Activated CD8-positive, alpha-beta T cell treated with anti-CD3 and anti-CD28 coated beads for 36 hours (primary cell): Measurements from ENCODE around the gene NBEA. TPM values are rescaled to one million over a fixed set of nuclear protein-coding genes. Genes with fewer than 3 reads are reported as not detected.
"Not testable (repeated sequence)": the region's sequence is repeated elsewhere in the genome, so short reads cannot be mapped to it uniquely, and the experiment has no call there.

Experiments used
- ATAC-seq: fragments of 200-7000 bp; cut with Tn5 transposase; one replicate; pipeline ENCODE4 v1.10.0; 2021; ENCODE audit warnings: mild to moderate bottlenecking, moderate library complexity
- CTCF ChIA-PET: fragments of 350-600 bp; sonication (Branson Sonifier 250); formaldehyde crosslinking; loops from one replicate; lab custom pipeline; 2021; ENCODE audit warnings: antibody characterized with exemption; lab: Charles Lee
- POLR2A ChIA-PET: fragments of 350-600 bp; sonication (Branson Sonifier 250); formaldehyde crosslinking; loops from one replicate; lab custom pipeline; 2021; ENCODE audit warnings: antibody characterized with exemption; lab: Charles Lee
- DNase-seq: peaks from one replicate; pipeline ENCODE4 v3.0.0-alpha.2; 2020
- H3K27ac Mint-ChIP-seq: one replicate; pipeline ENCODE4 v1.8.0; 2021; ENCODE audit warnings: mild to moderate bottlenecking, mixed read lengths
- H3K27me3 Mint-ChIP-seq: one replicate; pipeline ENCODE4 v1.8.0; 2021; ENCODE audit warnings: mixed read lengths
- H3K36me3 Mint-ChIP-seq: one replicate; pipeline ENCODE4 v1.8.0; 2021; ENCODE audit warnings: low read depth, mixed read lengths
- H3K4me1 Mint-ChIP-seq: one replicate; pipeline ENCODE4 v1.8.0; 2021; ENCODE audit warnings: low read depth, mixed read lengths
- H3K4me3 Mint-ChIP-seq: one replicate; pipeline ENCODE4 v1.8.0; 2021; ENCODE audit warnings: mild to moderate bottlenecking, moderate library complexity, mixed read lengths
- H3K9me3 Mint-ChIP-seq: one replicate; pipeline ENCODE4 v1.8.0; 2021; ENCODE audit warnings: mixed read lengths
- intact Hi-C: fragments of 100-400 bp; cut with micrococcal nuclease; formaldehyde crosslinking; loops from one replicate; pipeline ENCODE4 v1.10.0; 2022
- total RNA-seq, 2 experiments: library from RNA; stranded (reverse); gene quantifications; one replicate each; pipeline ENCODE4 v1.2.3, GENCODE V29; 2021
- TF ChIP-seq, protein P1 (sequence below): fragments of 200-600 bp; IDR thresholded peaks from one replicate; pipeline ENCODE4 v1.8.0; 2022; ENCODE audit warnings: antibody characterized with exemption, mild to moderate bottlenecking

Gene NBEA
- total RNA-seq, 2 experiments from 2014 or later: 0.38 to 0.60 TPM

DNA sequence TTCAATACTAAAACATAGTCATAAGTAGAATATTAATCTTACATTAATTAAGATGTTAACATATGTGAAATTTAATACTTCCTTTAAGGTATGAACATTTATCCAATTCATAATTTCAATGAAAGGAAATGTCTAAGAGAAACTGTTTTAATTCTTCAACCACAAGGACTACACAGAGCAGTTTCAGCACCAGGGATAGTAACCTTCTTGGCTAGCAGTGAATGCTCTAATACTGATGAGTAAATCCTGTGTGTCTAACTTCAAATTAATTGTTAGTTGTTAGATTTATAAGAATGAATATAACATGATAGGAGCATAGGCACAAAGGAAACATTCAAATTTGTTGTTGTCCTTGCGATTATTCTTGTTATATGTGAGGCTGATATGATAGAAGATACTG, 15.6 kb upstream of the NBEA start:
- TF ChIP-seq, protein P1, sequence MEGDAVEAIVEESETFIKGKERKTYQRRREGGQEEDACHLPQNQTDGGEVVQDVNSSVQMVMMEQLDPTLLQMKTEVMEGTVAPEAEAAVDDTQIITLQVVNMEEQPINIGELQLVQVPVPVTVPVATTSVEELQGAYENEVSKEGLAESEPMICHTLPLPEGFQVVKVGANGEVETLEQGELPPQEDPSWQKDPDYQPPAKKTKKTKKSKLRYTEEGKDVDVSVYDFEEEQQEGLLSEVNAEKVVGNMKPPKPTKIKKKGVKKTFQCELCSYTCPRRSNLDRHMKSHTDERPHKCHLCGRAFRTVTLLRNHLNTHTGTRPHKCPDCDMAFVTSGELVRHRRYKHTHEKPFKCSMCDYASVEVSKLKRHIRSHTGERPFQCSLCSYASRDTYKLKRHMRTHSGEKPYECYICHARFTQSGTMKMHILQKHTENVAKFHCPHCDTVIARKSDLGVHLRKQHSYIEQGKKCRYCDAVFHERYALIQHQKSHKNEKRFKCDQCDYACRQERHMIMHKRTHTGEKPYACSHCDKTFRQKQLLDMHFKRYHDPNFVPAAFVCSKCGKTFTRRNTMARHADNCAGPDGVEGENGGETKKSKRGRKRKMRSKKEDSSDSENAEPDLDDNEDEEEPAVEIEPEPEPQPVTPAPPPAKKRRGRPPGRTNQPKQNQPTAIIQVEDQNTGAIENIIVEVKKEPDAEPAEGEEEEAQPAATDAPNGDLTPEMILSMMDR: no peak
- Mint-ChIP-seq H3K9me3 (no peaks in the 10 kb centered on the region), H3K36me3 (no peaks in the 10 kb centered on the region), H3K4me1 (no peaks in the 10 kb centered on the region), H3K27ac (no peak overlapping the region), H3K27me3 (peaks cover 18% of the 10 kb centered on the region), H3K4me3 (no peak overlapping the region)
- ChIA-PET CTCF (no interaction called here), POLR2A (no interaction called here)
- ATAC-seq (no peak), DNase-seq (no peak)
- intact Hi-C loops: no loop called here

DNA sequence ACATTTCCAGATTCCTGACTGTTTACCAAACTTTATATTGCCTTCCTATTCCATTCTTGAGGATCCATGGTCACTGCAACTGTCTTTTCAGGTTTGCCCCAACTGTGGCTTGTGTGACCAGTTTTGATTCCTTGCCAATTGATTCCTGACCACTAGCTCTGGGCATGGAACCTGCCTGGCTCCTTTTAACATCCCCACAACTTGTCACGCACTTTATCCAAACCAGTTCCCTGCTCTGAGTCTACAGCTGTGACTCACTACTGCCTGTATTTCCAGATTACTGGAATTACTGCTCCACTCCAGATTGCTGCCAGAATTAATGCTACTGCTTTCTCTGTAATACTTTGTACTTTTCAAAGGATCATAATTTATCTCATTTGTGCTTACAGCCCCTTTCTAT, 13.4 kb upstream of the NBEA start:
- H3K9me3 Mint-ChIP-seq, DNase-seq, H3K4me3 Mint-ChIP-seq, intact Hi-C loops, ATAC-seq, H3K36me3 Mint-ChIP-seq, POLR2A ChIA-PET, CTCF ChIA-PET, H3K4me1 Mint-ChIP-seq, H3K27ac Mint-ChIP-seq: not testable (repeated sequence)
- H3K27me3 Mint-ChIP-seq: peaks cover 21% of the 10 kb centered on the region

DNA sequence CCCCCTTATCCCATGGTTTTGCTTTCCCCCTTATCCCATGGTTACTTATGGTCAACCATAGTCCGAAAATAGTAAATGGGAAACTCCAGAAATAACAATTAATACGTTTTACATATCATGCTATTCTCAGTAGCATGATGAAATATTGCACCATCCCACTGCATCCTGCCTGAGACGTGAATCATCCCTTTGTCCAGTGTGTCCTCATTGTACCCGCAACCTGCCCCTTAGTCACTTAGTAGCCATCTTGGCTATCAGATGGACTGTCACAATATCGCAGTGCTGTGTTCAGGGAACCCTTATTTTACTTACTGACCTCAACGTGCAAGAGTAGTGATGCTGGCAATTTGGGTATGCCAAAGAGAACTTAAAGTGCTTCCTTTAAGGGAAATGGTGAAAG, 10.5 kb upstream of the NBEA start:
- intact Hi-C loops: no loop called here
- CTCF ChIA-PET: no interaction called here
- no peak for ATAC-seq
- Mint-ChIP-seq H3K9me3 (no peaks in the 10 kb centered on the region), H3K4me3 (no peak overlapping the region), H3K36me3 (no peaks in the 10 kb centered on the region), H3K27ac (no peak overlapping the region), H3K4me1 (no peaks in the 10 kb centered on the region), H3K27me3 (peaks cover 24% of the 10 kb centered on the region)
- DNase-seq: no peak
- POLR2A ChIA-PET: no interaction called here
- TF ChIP-seq, protein P1: no peak

DNA sequence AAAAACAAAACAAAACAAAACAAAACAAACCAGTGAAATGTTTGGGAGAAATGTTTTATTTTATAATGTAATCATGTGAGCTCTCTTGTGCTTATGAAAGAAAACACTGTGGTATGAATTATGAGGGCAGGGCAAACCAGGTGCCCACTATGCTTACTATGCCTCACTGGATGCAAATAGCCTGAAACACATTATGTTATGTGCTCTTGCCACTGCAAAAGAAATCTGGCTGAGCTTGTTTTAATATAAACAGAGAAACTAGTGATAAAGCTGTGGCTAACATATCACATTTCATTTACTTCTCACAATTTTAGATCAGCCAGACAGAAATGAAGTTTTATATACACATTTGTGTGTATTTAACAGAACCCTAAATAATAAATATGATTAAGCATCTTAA, 8.7 kb upstream of the NBEA start:
- no peak for ATAC-seq
- Mint-ChIP-seq H3K27me3 (peaks cover 24% of the 10 kb centered on the region), H3K27ac (no peak overlapping the region), H3K36me3 (no peaks in the 10 kb centered on the region), H3K4me3 (no peak overlapping the region), H3K4me1 (no peaks in the 10 kb centered on the region), H3K9me3 (no peaks in the 10 kb centered on the region)
- TF ChIP-seq, protein P1: no peak
- POLR2A ChIA-PET: no interaction called here
- DNase-seq: no peak
- intact Hi-C loops: no loop called here
- CTCF ChIA-PET: no interaction called here

DNA sequence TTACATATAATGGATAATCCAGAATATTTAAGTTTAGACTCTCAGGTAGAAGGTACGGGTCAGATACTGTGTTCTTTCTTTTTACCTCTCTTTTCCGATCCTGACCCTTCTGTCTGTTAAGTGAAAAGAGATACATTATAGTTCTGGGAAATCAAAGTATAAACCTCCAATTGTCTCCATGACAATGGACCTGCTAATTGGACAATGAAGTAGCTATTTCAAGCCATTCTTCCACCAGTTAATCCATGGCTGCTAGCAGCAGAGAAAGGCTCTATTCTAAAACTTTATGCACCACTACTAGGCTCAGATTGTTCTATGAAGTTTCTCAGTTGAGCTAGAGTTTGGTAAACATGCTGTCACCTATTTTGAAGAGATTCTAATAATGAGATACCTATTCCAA, 8.3 kb upstream of the NBEA start:
- Mint-ChIP-seq H3K4me1 (no peaks in the 10 kb centered on the region), H3K4me3 (no peak overlapping the region), H3K27me3 (peaks cover 20% of the 10 kb centered on the region), H3K27ac (no peak overlapping the region), H3K36me3 (no peaks in the 10 kb centered on the region), H3K9me3 (no peaks in the 10 kb centered on the region)
- ATAC-seq (no peak), DNase-seq (no peak)
- ChIA-PET POLR2A (no interaction called here), CTCF (interaction anchor here (0.7 kb wide), 1 partner anchor 38 kb away, joined by 3 read pairs; no protein-coding TSS in a partner anchor)
- TF ChIP-seq, protein P1: no peak
- intact Hi-C loops: no loop called here

DNA sequence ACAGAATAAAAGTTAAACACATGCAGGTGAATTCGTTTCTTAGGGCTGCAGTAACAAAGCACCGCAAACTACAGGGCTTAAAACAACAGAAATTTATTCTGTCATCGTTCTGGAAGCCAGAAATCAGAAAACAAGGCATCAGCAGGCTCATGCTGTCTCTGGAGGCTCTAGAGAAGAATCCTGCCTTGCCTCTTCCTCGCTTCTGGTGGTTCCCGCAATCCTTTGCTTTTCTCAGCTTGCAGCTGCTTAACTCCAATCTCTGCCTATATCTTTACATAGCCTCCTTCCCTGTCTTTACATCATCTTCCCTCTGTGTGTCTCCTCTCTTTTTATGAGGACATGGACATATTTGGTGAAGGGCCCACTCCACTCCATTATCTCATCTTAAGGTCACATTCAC, 6.2 kb upstream of the NBEA start:
- DNase-seq (no peak), ATAC-seq (no peak)
- Mint-ChIP-seq H3K27me3 (peaks cover 26% of the 10 kb centered on the region), H3K36me3 (no peaks in the 10 kb centered on the region), H3K4me1 (no peaks in the 10 kb centered on the region), H3K9me3 (no peaks in the 10 kb centered on the region), H3K27ac (no peak overlapping the region), H3K4me3 (no peak overlapping the region)
- intact Hi-C loops: no loop called here
- POLR2A ChIA-PET: no interaction called here
- TF ChIP-seq, protein P1: no peak
- CTCF ChIA-PET: no interaction called here
